ENCODE results near the gene AMIGO2. TPM values are rescaled to one million over a fixed set of nuclear protein-coding genes. Genes with fewer than 3 reads are reported as not detected.
"Not testable (repeated sequence)": the region's sequence is repeated elsewhere in the genome, so short reads cannot be mapped to it uniquely, and the experiment has no call there.

The AMIGO2 gene
- total RNA-seq, 3 donors from 2014 or later: 3.5 to 39.3 (median 4.8) TPM

- Histone ChIP-seq H3K4me1 (ENCODE audit: low read depth) (no peaks in the 10 kb centered on the region), H3K36me3 (ENCODE audit: low read depth) (no peaks in the 10 kb centered on the region), H3K4me3 (no peak overlapping the region), H3K9me3 (no peaks in the 10 kb centered on the region)
- no peak for DNase-seq
- no peak for ATAC-seq
- intact Hi-C loops (cut with DNase I, micrococcal nuclease): no loop called here
- TF ChIP-seq CTCF (IDR thresholded peaks at IDR 0.05): no peak
Measured at GRCh38 chr12:47121146-47121545, 41.4 kb upstream of the AMIGO2 start.

- Histone ChIP-seq H3K9me3 (no peaks in the 10 kb centered on the region), H3K4me1 (ENCODE audit: low read depth) (no peaks in the 10 kb centered on the region), H3K36me3 (ENCODE audit: low read depth) (no peaks in the 10 kb centered on the region), H3K4me3 (no peak overlapping the region)
- TF ChIP-seq CTCF (IDR thresholded peaks at IDR 0.05): no peak
- no peak for DNase-seq
- intact Hi-C loops (cut with DNase I, micrococcal nuclease): no loop called here
- no peak for ATAC-seq
Measured at GRCh38 chr12:47120736-47121135, 41.0 kb upstream of the AMIGO2 start.

GRCh38 chr12:47117305-47117704 lies 37.5 kb upstream of the AMIGO2 start:
- H3K4me1 ChIP-seq (ENCODE audit: low read depth); DNase-seq; H3K9me3 ChIP-seq; ATAC-seq; H3K4me3 ChIP-seq; H3K36me3 ChIP-seq (ENCODE audit: low read depth); intact Hi-C loops (cut with DNase I, micrococcal nuclease): not testable (repeated sequence)

GRCh38 chr12:47114481-47114892 lies 34.7 kb upstream of the AMIGO2 start:
- no peak for TF ChIP-seq CTCF (IDR thresholded peaks at IDR 0.05)
- Histone ChIP-seq H3K4me3 (no peak overlapping the region), H3K36me3 (ENCODE audit: low read depth) (no peaks in the 10 kb centered on the region), H3K9me3 (no peaks in the 10 kb centered on the region), H3K4me1 (ENCODE audit: low read depth) (no peaks in the 10 kb centered on the region)
- intact Hi-C loops (cut with DNase I, micrococcal nuclease): no loop called here
- DNase-seq: no peak
- ATAC-seq: no peak

GRCh38 chr12:47112679-47113078 lies 32.9 kb upstream of the AMIGO2 start:
- no peaks in the 10 kb centered on the region for H3K4me1 ChIP-seq (ENCODE audit: low read depth)
- TF ChIP-seq CTCF (IDR thresholded peaks at IDR 0.05): no peak
- intact Hi-C loops (cut with DNase I, micrococcal nuclease): no loop called here
- DNase-seq: no peak
- no peak overlapping the region for H3K4me3 ChIP-seq
- no peaks in the 10 kb centered on the region for H3K9me3 ChIP-seq
- H3K36me3 ChIP-seq (ENCODE audit: low read depth): no peaks in the 10 kb centered on the region
- no peak for ATAC-seq

- DNase-seq: no peak
- TF ChIP-seq CTCF (IDR thresholded peaks at IDR 0.05): no peak
- ATAC-seq: no peak
- no peaks in the 10 kb centered on the region for H3K4me1 ChIP-seq (ENCODE audit: low read depth)
- intact Hi-C loops (cut with DNase I, micrococcal nuclease): no loop called here
- no peaks in the 10 kb centered on the region for H3K36me3 ChIP-seq (ENCODE audit: low read depth)
- no peak overlapping the region for H3K4me3 ChIP-seq
- H3K9me3 ChIP-seq: no peaks in the 10 kb centered on the region
Measured at GRCh38 chr12:47111854-47112253, 32.1 kb upstream of the AMIGO2 start.

Data from mucosa of descending colon (tissue), 3 donors.